Dermis lymphatic vessel endothelial cell (primary cell): ENCODE results near the gene TMIE. TPM values are rescaled to one million over a fixed set of nuclear protein-coding genes. Genes with fewer than 3 reads are reported as not detected.

Experiments
- total RNA-seq: library from RNA; depleted of rRNA; stranded (reverse); fragments of >200 nt; gene quantifications from 2 replicates; pipeline ENCODE4 v1.2.1, GENCODE V29; 2014

The TMIE gene
- total RNA-seq = 0.09 TPM in 1 of 2 replicates, not detected in the other

DNA sequence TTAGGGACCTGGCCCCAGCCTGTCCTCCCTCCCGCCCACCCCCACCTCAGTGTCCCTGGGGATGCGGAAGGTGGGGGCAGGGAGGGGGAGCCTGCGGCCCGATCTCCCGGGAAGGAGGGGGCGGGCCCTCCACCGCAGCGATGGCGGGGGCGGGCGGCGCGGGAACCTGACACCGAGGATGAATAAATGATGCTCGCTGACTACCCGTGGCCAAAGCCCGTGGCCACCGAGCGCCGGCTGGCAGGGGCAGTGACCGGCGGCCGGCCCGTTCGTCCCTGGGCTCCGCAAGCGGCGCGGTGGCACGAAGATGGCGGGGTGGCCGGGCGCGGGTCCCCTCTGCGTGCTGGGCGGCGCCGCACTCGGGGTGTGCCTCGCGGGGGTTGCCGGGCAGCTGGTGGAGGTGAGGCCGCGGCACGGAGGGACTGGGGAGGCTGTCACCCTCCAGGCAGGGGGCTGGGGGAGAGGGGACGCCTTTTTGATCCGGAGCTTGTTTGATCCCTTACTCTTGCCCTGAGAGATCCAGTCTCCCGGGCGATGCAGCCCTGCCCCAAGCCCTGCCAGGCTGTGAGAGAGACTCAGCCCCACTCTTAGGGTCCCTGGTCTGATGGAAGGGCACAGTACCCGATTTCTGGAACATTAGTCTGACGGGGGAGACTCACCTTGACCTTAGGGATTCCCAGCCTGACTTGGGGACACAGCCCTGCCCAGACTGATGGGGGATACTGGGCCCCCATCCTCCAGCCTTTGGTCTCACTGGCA, at the start of gene TMIE:
Gene TMIE, plus strand, starts transcription at position 212 of the 759 bp plus-strand sequence. Its CDS starts 96 bp downstream, at position 308.

GRCh38 chr3:46693038-46693891, 7.9 kb upstream of the TMIE start, which contains the start of gene ALS2CL:
TSS of gene ALS2CL (minus strand) at chr3:46693679. CDS start at chr3:46689440, 4,239 bp downstream.

GRCh38 chr3:46717447-46718231, 16.4 kb downstream of the TMIE start, which contains the start of gene PRSS50:
TSS of gene PRSS50 (minus strand) at chr3:46717869. CDS start at chr3:46717824, 45 bp downstream.

Other genes starting within 250 kb of the TMIE start
- gene LTF, start 236.5 kb upstream of the TMIE start, total RNA-seq = under 0.01 and 0.26 TPM in 2 replicates
- not detected in 2 replicates for gene RTP3, start 203.4 kb upstream of the TMIE start, total RNA-seq
- gene LRRC2, start 135.1 kb upstream of the TMIE start, total RNA-seq = under 0.01 and 0.17 TPM in 2 replicates
- gene FAM240A, start 88.9 kb upstream of the TMIE start, total RNA-seq = not detected in 2 replicates
- 4.0 and 7.0 TPM in 2 replicates for gene ALS2CL, start 7.7 kb upstream of the TMIE start, total RNA-seq
- not detected in 2 replicates for gene PRSS50, start 16.5 kb downstream of the TMIE start, total RNA-seq
- 0.09 TPM in 1 of 2 replicates, not detected in the other for gene MYL3, start 162.1 kb downstream of the TMIE start, total RNA-seq
- 0.17 TPM in 1 of 2 replicates, not detected in the other for gene PTH1R, start 176.3 kb downstream of the TMIE start, total RNA-seq